Neural progenitor cell (in vitro differentiated cells): ENCODE results near the gene RHO.

Experiments
- CTCF ChIP-seq: fragments of 200-600 bp; sonication (generic); IDR thresholded peaks from 2 replicates; pipeline ENCODE4 v1.5.1; 2017; ENCODE audit warnings: antibody characterized with exemption, mild to moderate bottlenecking
- EZH2 ChIP-seq: fragments of 200-600 bp; sonication (generic); IDR thresholded peaks from 2 replicates; pipeline ENCODE4 v1.6.1; 2017; ENCODE audit warnings: antibody characterized with exemption, mild to moderate bottlenecking, moderate library complexity

GRCh38 chr3:129565902-129566301, 37.5 kb downstream of the RHO start:
- no peak for TF ChIP-seq CTCF
- no peak for TF ChIP-seq EZH2
